HG02798 (cell line): ENCODE measurements around the gene SH3RF1.
A peak's percentile ranks its signal among the peaks of the same experiment; 100 is the strongest.

Experiments
- ATAC-seq: cut with Tn5 transposase; IDR thresholded peaks from one replicate; pipeline ENCODE4 v1.9.1; 2021; ENCODE audit warnings: mild to moderate bottlenecking; ENCODE audit not compliant: unreplicated experiment, poor library complexity

Gene SH3RF1

GRCh38 chr4:169054879-169055278, 215.9 kb downstream of the SH3RF1 start:
- ATAC-seq, result peak; percentile 47

- no peak for ATAC-seq
These were observed 218.2 kb downstream of the SH3RF1 start for GRCh38 chr4:169052594-169052945.

DNA sequence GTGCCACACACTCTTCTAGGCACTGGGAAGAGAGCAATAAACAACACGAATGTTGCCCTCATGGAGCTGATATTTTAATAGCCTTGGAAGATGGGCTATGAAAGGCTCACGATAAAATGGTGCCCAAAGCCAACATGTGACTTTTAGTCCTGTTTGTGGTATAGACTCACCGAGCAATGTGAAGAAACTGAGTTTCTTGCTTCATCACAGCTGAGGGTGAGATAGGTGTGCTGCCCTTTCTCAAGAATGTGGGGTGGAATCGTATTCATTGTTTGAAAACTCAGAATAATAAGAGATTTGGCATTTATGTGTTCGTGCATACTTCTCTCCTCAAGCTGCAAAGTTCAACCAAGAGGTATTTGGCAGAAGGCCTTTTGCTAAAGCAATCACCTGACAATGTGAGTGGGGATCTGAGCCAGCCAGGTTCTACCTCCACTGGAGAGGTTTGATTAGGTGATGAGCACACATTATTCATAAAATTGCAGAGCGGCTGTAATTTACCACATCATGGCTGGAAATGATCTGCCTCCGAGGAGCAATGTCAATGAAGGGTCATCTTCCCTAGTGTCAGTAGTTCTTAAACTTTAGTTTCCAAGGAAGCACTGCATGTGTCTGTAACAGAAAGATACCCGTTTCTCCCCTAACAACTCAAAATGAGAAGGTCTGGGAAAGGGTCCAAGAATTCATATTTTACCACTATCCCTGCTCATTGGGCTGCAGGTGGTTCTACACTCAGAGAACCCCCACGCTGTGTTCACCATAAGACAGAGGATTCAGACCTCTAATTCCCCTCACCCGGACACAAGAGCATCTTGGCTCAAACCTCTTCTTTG, 218.8 kb downstream of the SH3RF1 start:
- no peak for ATAC-seq

DNA sequence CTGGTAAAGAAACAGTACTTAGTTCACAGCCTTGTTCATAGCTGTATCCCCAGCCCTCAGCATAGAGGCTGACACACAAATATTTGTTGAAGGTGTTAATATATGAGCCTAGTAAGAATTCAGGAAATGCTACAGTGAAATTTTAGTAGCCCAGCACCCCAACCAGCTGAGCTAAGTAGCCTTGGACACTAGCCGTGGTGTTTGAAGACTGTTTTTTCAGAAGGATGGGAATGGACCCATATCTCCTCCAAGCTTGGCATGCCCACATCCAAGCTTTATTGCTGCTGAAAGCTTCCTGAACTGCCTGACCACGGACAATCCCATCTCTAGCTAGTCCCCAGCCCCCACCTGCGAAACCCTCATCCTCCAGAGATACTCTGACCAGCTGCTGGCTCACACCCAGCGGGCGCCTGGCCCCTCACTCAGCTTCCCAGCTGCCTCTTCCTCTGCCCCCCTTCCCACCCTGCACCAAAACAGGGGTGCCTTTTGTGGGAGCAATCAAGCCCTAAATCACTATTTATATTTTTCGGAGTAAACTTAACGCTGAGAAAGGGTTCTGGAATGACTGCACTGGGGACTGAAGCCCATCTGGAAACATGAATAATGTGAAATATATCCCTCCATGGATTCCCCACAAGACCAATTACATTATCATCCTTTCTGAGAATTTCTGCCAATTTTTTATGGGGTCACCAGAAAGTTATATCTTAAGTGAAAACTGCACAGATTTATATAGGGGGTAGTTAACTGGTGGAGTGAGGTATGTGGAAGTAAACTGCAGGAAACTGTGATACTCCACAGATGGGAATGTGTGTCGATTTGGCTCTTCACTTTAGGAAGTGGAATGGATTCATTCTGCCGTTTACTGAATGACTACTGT, 219.6 kb downstream of the SH3RF1 start:
- ATAC-seq, result no peak

DNA sequence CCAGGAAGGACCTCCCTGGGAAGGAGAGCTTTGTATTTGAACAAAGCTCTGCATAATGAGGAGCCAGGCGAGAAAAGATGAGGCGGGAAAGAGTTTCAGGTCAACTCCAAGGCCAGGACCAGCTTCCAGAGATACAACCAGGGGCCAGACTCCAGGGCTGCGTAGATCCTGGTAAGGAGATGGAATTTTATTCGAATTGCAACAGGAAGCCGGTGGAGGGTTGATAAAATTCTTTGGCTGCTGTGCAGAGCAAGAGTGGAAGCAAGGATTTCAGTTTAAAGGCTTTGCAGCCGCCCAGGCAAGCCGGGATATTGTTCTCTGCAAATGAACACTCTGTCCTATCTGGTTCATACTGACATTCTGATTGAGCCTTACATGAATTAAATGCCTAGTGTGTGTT, 220.5 kb downstream of the SH3RF1 start:
- no peak for ATAC-seq

DNA sequence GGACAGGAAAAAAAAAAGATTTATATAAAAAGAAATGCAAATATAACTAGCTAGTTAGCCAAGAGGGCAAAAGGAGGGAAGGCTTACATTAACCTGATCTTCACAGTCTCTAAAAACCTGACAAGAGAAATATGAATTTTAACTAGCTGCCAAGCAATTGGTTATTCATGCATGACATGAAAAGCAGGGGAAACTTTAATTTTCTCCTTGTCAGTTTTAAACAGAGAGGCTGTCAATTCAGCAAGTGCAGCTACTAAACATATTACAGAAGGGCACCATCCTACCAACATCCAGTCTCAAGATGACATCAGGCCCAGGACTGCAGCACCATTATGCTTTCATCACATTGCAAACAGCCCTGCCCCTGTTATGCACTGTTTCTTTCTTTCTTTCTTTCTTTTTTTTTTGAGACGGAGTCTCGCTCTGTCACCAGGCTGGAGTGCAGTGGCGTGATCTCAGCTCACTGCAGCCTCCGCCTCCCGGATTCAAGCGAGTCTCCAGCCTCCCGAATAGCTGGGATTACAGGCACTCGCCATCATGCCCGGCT, 221.8 kb downstream of the SH3RF1 start:
- no peak for ATAC-seq

GRCh38 chr4:169047956-169048355, 222.8 kb downstream of the SH3RF1 start:
- ATAC-seq, result no peak

- ATAC-seq, result no peak
These were observed 224.7 kb downstream of the SH3RF1 start for GRCh38 chr4:169045862-169046584.

- ATAC-seq, result no peak
These were observed 225.9 kb downstream of the SH3RF1 start for GRCh38 chr4:169044714-169045447.
